H9 (cell line): ENCODE measurements around the gene UCP3. TPM values are rescaled to one million over a fixed set of nuclear protein-coding genes. Genes with fewer than 3 reads are reported as not detected.

Experiments
- DNase-seq: peaks from one replicate; pipeline ENCODE4 v3.0.0-alpha.2; 2017
- H2AFZ ChIP-seq: one replicate; pipeline ENCODE4 v1.6.1; 2013; ENCODE audit warnings: mild to moderate bottlenecking, low read length, control low read depth, moderate library complexity
- H2AK5ac ChIP-seq: 2 replicates; pipeline ENCODE4 v1.6.1; 2013; ENCODE audit warnings: low read length, control low read depth, mixed read lengths; ENCODE audit not compliant: insufficient read length
- H2BK120ac ChIP-seq: one replicate; pipeline ENCODE4 v1.6.1; 2013; ENCODE audit warnings: low read depth, mild to moderate bottlenecking, low read length, control low read depth, inconsistent platforms; ENCODE audit not compliant: poor library complexity, severe bottlenecking
- H2BK12ac ChIP-seq: 2 replicates; pipeline ENCODE4 v1.6.1; 2013; ENCODE audit warnings: low read length, control low read depth, mixed read lengths, low read depth; ENCODE audit not compliant: insufficient read length
- H2BK15ac ChIP-seq: 2 replicates; pipeline ENCODE4 v1.6.1; 2013; ENCODE audit warnings: low read depth, low read length, control low read depth
- H2BK20ac ChIP-seq: one replicate; pipeline ENCODE4 v1.6.1; 2013; ENCODE audit warnings: low read depth, mild to moderate bottlenecking, low read length, control low read depth, inconsistent platforms; ENCODE audit not compliant: poor library complexity, severe bottlenecking
- H2BK5ac ChIP-seq: 2 replicates; pipeline ENCODE4 v1.6.1; 2013; ENCODE audit warnings: low read length, control low read depth, mixed read lengths; ENCODE audit not compliant: insufficient read length
- H3K14ac ChIP-seq: 2 replicates; pipeline ENCODE4 v1.6.1; 2013; ENCODE audit warnings: low read length, control low read depth; ENCODE audit not compliant: insufficient read depth
- H3K18ac ChIP-seq: 2 replicates; pipeline ENCODE4 v1.6.1; 2013; ENCODE audit warnings: low read depth, mild to moderate bottlenecking, mixed read lengths, low read length, control low read depth; ENCODE audit not compliant: insufficient read length
- H3K23ac ChIP-seq: 2 replicates; pipeline ENCODE4 v1.6.1; 2013; ENCODE audit warnings: low read length, control low read depth, mixed read lengths, low read depth; ENCODE audit not compliant: insufficient read length
- H3K23me2 ChIP-seq: 2 replicates; pipeline ENCODE4 v1.6.1; 2013; ENCODE audit warnings: low read depth, mild to moderate bottlenecking, mixed read lengths, low read length, control low read depth; ENCODE audit not compliant: insufficient read length, poor library complexity, severe bottlenecking
- H3K27ac ChIP-seq: 2 replicates; pipeline ENCODE4 v1.5.1; 2013; ENCODE audit warnings: low read length, control low read depth, mixed read lengths, low read depth; ENCODE audit not compliant: insufficient read length
- H3K27me3 ChIP-seq: 2 replicates; pipeline ENCODE4 v1.6.1; 2013; ENCODE audit warnings: low read length, control low read depth, inconsistent platforms; ENCODE audit not compliant: insufficient read depth
- H3K4ac ChIP-seq: 2 replicates; pipeline ENCODE4 v1.6.1; 2013; ENCODE audit warnings: low read depth, mild to moderate bottlenecking, control low read depth, inconsistent platforms, low read length, moderate library complexity
- H3K4me1 ChIP-seq: 2 replicates; pipeline ENCODE4 v1.6.1; 2013; ENCODE audit warnings: low read length, control low read depth, inconsistent platforms; ENCODE audit not compliant: insufficient read depth
- H3K4me2 ChIP-seq: 2 replicates; pipeline ENCODE4 v1.6.1; 2013; ENCODE audit warnings: low read length, control low read depth, mixed read lengths; ENCODE audit not compliant: insufficient read length, insufficient read depth
- H3K56ac ChIP-seq: 2 replicates; pipeline ENCODE4 v1.6.1; 2013; ENCODE audit warnings: low read depth, mild to moderate bottlenecking, mixed read lengths, low read length, control low read depth; ENCODE audit not compliant: insufficient read length
- H3K79me1 ChIP-seq: 2 replicates; pipeline ENCODE4 v1.6.1; 2013; ENCODE audit warnings: low read depth, mild to moderate bottlenecking, moderate library complexity, low read length, control low read depth, inconsistent platforms; ENCODE audit not compliant: insufficient read depth, poor library complexity, severe bottlenecking
- H3K79me2 ChIP-seq: 2 replicates; pipeline ENCODE4 v1.6.1; 2013; ENCODE audit warnings: low read length, control low read depth, inconsistent platforms; ENCODE audit not compliant: insufficient read depth
- H3K9ac ChIP-seq: 2 replicates; pipeline ENCODE4 v1.6.1; 2013; ENCODE audit warnings: low read length, control low read depth, mixed read lengths; ENCODE audit not compliant: insufficient read length; ENCODE audit errors: extremely low read depth
- H3K9me3 ChIP-seq: one replicate; pipeline ENCODE4 v1.6.1; 2013; ENCODE audit warnings: low read depth, low read length, inconsistent platforms; ENCODE audit not compliant: control insufficient read depth
- H3T11ph ChIP-seq: one replicate; pipeline ENCODE4 v1.6.1; 2013; ENCODE audit warnings: mild to moderate bottlenecking, low read length, control low read depth, inconsistent platforms
- H4K20me1 ChIP-seq: one replicate; pipeline ENCODE4 v1.6.1; 2013; ENCODE audit not compliant: control insufficient read depth, insufficient read length, insufficient read depth
- H4K5ac ChIP-seq: 2 replicates; pipeline ENCODE4 v1.6.1; 2013; ENCODE audit warnings: low read depth, mild to moderate bottlenecking, mixed read lengths, low read length, control low read depth; ENCODE audit not compliant: insufficient read length
- H4K8ac ChIP-seq: replicated peaks from 2 replicates; pipeline ENCODE4 v1.6.1; 2013; ENCODE audit warnings: low read length, control low read depth, mixed read lengths, low read depth; ENCODE audit not compliant: insufficient read length
- H4K91ac ChIP-seq: 2 replicates; pipeline ENCODE4 v1.6.1; 2013; ENCODE audit warnings: low read depth, mild to moderate bottlenecking, moderate library complexity, mixed read lengths, low read length, control low read depth; ENCODE audit not compliant: insufficient read length
- H3K27ac Mint-ChIP-seq, 3 experiments: 2 replicates in 2 of 3; 3 replicates in 1 of 3; pipeline ENCODE4 v1.8.0; 2020 to 2021; ENCODE audit warnings: mixed read lengths in 3 of 3, mild to moderate bottlenecking in 1 of 3, moderate library complexity in 1 of 3
- H3K27me3 Mint-ChIP-seq: 2 replicates; pipeline ENCODE4 v1.8.0; 2021; ENCODE audit warnings: low read depth, mild to moderate bottlenecking, moderate library complexity, mixed read lengths
- H3K36me3 Mint-ChIP-seq, 3 experiments: 2 replicates in 2 of 3; 3 replicates in 1 of 3; pipeline ENCODE4 v1.8.0; 2020 to 2021; ENCODE audit warnings: low read depth in 3 of 3, mixed read lengths in 3 of 3; ENCODE audit not compliant: insufficient read depth in 1 of 3
- H3K4me1 Mint-ChIP-seq, 2 experiments: 2 replicates each; pipeline ENCODE4 v1.8.0; 2020; ENCODE audit warnings: mixed read lengths in 2 of 2
- H3K4me3 Mint-ChIP-seq, 2 experiments: 2 replicates in 1 of 2; 3 replicates in 1 of 2; pipeline ENCODE4 v1.8.0; 2020 to 2021; ENCODE audit warnings: mild to moderate bottlenecking in 2 of 2, mixed read lengths in 2 of 2, moderate library complexity in 1 of 2
- H3K9me3 Mint-ChIP-seq, 2 experiments: 2 replicates in 1 of 2; 3 replicates in 1 of 2; pipeline ENCODE4 v1.8.0; 2020; ENCODE audit warnings: mild to moderate bottlenecking in 2 of 2, mixed read lengths in 2 of 2, moderate library complexity in 1 of 2
- CTCF ChIP-seq: fragments of 200-600 bp; sonication (generic); conservative IDR thresholded peaks from 3 replicates; pipeline ENCODE4 v1.8.0; 2021; ENCODE audit warnings: antibody characterized with exemption, mild to moderate bottlenecking
- WGBS: extraction: QIAGEN DNeasy Blood & Tissue Kit; methylation state at CpG from one replicate; pipeline ENCODE4 v1.1.7; 2013; ENCODE audit warnings: missing lambda C conversion rate, low lambda C conversion rate, mixed read lengths; ENCODE audit not compliant: insufficient read length; ENCODE audit errors: extremely low coverage; 5-methylcytosine and 5-hydroxymethylcytosine counted together
- total RNA-seq: library from RNA; stranded (reverse); gene quantifications from 2 replicates; pipeline ENCODE4 v1.2.1, GENCODE V29; 2021

Gene UCP3
- total RNA-seq, 1 experiment from 2014 or later, result 0.85 TPM

GRCh38 chr11:74050465-74050864, 41.6 kb upstream of the UCP3 start:
- no peaks in the 10 kb centered on the region for H3K27me3 ChIP-seq
- no peak overlapping the region for H3K18ac ChIP-seq
- H2AFZ ChIP-seq, result no peak overlapping the region
- H3K79me2 ChIP-seq, result no peaks in the 10 kb centered on the region
- Mint-ChIP-seq H3K36me3 (peaks cover 0 to 11% (median 0%) of the 10 kb centered on the region in 3 experiments; a peak in 4 of 7 replicates), H3K4me1 (0 out of 4 replicates have a peak, but pooled peaks cover under 1% of the 10 kb centered on the region in 2 experiments), H3K27me3 (no peaks in the 10 kb centered on the region), H3K9me3 (no peaks in the 10 kb centered on the region), H3K27ac (peak overlapping the region in 1 of 3 experiments; percentile 7; a peak in 1 of 7 replicates), H3K4me3 (no peak overlapping the region)
- H4K20me1 ChIP-seq, result no peaks in the 10 kb centered on the region
- no peak for DNase-seq
- no peak overlapping the region for H4K91ac ChIP-seq
- H3K4me1 ChIP-seq, result no peaks in the 10 kb centered on the region
- no CpG with 5 or more reads among the region's 3 CpGs for WGBS
- H3K4me2 ChIP-seq, result no peak overlapping the region
- H2BK120ac ChIP-seq, result no peak overlapping the region
- H2AK5ac ChIP-seq, result no peak overlapping the region
- H3K79me1 ChIP-seq, result no peaks in the 10 kb centered on the region
- H3K27ac ChIP-seq, result no peak overlapping the region
- H3K14ac ChIP-seq, result no peak overlapping the region
- no peak overlapping the region for H2BK12ac ChIP-seq
- H3K23me2 ChIP-seq, result no peaks in the 10 kb centered on the region
- no peak overlapping the region for H3T11ph ChIP-seq
- H4K5ac ChIP-seq, result no peak overlapping the region
- H3K23ac ChIP-seq, result no peak overlapping the region
- no peak overlapping the region for H2BK5ac ChIP-seq
- no peak overlapping the region for H2BK15ac ChIP-seq
- no peak for TF ChIP-seq CTCF
- no peak overlapping the region for H3K56ac ChIP-seq
- no peak overlapping the region for H3K4ac ChIP-seq
- H4K8ac ChIP-seq, result no peak overlapping the region
- no peak overlapping the region for H3K9ac ChIP-seq
- H2BK20ac ChIP-seq, result no peak overlapping the region
- no peaks in the 10 kb centered on the region for H3K9me3 ChIP-seq
